Stomach smooth muscle (tissue), 2 donors: ENCODE results near the gene CCDC187.

Source experiments
- H3K27ac ChIP-seq: one replicate; pipeline ENCODE4 v1.7.0; 2013; ENCODE audit warnings: mild to moderate bottlenecking, low read length, inconsistent platforms
- H3K27me3 ChIP-seq, 2 donors: one replicate each; pipeline ENCODE4 v1.7.0; 2013; ENCODE audit warnings: low read length in 2 of 2; ENCODE audit not compliant: insufficient read depth in 2 of 2, control insufficient read depth in 1 of 2
- H3K36me3 ChIP-seq, 2 donors: one replicate each; pipeline ENCODE4 v1.7.0; 2013; ENCODE audit warnings: low read length in 2 of 2; ENCODE audit not compliant: control insufficient read depth in 2 of 2, insufficient read depth in 2 of 2
- H3K4me1 ChIP-seq: one replicate; pipeline ENCODE4 v1.7.0; 2013; ENCODE audit warnings: low read length; ENCODE audit not compliant: control insufficient read depth, insufficient read depth
- H3K4me3 ChIP-seq, 2 donors: one replicate each; pipeline ENCODE4 v1.7.0; 2013; ENCODE audit warnings: low read length in 2 of 2
- H3K9ac ChIP-seq, 2 donors: one replicate each; pipeline ENCODE4 v1.7.0; 2013; ENCODE audit warnings: low read length in 2 of 2, mild to moderate bottlenecking in 1 of 2
- H3K9me3 ChIP-seq, 2 donors: one replicate each; pipeline ENCODE4 v1.7.0; 2013; ENCODE audit warnings: low read length in 2 of 2; ENCODE audit not compliant: control insufficient read depth in 2 of 2
- donor health status: healthy.
- donor health status: Pancreatic carcinoma.

CCDC187 gene

DNA sequence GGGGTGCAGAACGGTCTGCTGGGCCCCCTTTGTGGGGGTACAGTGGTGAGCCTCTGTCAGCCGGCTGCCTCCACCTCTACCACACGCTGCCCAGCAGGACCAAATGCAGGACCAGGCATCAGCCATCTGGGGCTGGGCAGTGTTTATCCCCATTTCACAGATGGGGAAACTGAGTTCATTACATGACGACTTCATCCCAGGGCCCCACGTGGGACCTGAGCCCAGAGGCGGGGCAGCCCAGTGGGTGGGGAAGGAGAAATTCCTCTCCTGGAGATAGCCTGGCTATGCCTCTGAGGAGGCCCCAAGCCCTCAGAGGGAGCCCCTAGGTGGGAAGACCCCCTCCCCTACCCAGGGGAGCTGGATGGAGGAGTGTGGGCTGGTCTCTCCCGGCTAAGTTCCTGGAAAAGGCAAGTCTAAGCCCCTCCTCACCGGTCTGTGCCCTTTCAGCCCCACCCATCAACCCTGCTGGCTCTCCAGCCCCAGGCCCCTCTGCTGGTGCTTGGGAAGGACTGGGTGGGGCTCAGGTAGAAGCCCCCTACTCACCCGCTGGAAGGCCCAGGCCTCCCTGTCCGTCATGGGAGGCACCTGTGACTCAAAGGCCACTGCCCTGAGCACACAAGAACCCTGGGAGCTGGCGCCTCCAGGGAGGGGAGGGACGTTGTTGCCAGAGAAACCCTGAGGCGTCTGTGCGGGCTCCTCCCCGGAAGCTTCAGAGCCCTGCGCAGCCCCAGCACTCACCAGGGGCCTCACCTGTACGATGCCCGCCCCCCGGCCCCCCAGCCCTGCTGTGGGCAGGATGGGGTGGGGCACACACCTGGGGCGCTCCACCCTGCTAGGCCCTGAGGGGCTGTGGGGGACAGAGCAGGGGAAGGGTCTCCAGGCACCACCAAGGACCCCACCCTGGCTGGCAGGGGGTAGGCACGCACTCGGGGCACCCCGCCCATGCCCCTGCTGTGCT is 7.4 kb upstream of the CCDC187 start:
- H3K27ac ChIP-seq = no peak overlapping the region

GRCh38 chr9:136310273-136311030 is 6.6 kb upstream of the CCDC187 start:
- Histone ChIP-seq H3K36me3 (no peaks in the 10 kb centered on the region), H3K27me3 (peaks cover 14 to 21% of the 10 kb centered on the region in 2 donors), H3K4me3 (no peak overlapping the region), H3K27ac (no peak overlapping the region), H3K9me3 (peaks cover 0 to 9% of the 10 kb centered on the region in 2 donors), H3K9ac (no peak overlapping the region), H3K4me1 (no peaks in the 10 kb centered on the region)

More for the DNA sequence above, 7.4 kb upstream of the CCDC187 start:
- Histone ChIP-seq H3K9ac (no peak overlapping the region), H3K4me3 (no peak overlapping the region), H3K4me1 (no peaks in the 10 kb centered on the region), H3K9me3 (peaks cover 0 to 9% of the 10 kb centered on the region in 2 donors), H3K36me3 (no peaks in the 10 kb centered on the region), H3K27me3 (peaks cover 14 to 21% of the 10 kb centered on the region in 2 donors)

DNA sequence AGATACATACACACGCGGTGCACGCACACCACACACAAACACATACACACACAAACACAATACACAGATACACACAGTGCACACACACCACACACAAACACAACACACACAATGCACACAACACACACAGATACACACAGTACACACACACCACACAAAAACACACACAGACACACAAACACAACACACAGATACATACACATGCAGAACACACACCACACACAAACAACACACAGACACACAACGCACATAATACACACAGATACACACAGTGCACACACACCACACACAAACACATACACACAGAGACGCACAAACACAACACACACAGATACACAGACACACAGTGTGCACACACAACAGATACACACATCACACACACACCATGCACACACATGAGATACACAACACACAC is 5.9 kb upstream of the CCDC187 start:
- Histone ChIP-seq H3K4me3 (no peak overlapping the region), H3K36me3 (no peaks in the 10 kb centered on the region), H3K27me3 (peaks cover 14 to 21% of the 10 kb centered on the region in 2 donors), H3K9me3 (peaks cover 0 to 2% of the 10 kb centered on the region in 2 donors), H3K4me1 (no peaks in the 10 kb centered on the region), H3K9ac (no peak overlapping the region), H3K27ac (no peak overlapping the region)

DNA sequence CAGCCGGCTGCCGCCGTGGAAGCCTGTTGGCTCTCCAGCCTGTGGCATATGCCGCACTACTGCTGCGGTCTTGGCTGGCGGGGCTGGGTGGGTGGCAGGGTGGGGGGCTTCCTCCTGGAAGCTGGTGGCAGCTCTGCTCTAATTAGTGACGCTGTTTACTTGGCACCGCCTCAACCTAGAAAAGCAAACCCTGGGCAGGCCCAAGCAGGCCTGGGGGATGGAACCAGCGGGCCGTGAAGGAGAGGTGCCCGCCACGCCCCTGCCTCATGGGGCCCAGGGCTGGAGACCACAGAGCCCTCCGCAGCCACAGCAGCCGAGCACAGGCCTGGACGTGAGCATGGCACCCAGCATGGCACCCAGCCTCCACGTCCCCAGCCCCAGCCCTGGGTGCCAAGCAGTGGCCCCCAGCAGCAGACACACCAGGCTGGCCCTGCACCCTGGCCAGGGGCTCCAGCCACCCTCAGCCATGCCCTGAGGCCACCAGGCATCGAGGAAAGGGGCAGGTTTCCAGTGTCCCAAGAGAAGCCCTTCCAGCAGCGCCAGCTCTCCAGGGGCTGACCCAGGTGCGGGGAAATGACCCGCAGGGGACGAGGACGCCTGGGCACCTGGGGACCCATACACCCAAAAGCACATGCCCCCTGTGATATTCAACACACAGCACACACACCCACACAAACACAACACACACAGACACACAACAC is 5.4 kb upstream of the CCDC187 start:
- no peak overlapping the region for H3K9ac ChIP-seq
- no peaks in the 10 kb centered on the region for H3K9me3 ChIP-seq
- no peaks in the 10 kb centered on the region for H3K36me3 ChIP-seq
- no peak overlapping the region for H3K27ac ChIP-seq
- no peak overlapping the region for H3K4me3 ChIP-seq
- peaks cover 14 to 22% of the 10 kb centered on the region in 2 donors for H3K27me3 ChIP-seq
- no peaks in the 10 kb centered on the region for H3K4me1 ChIP-seq

GRCh38 chr9:136308702-136309053 is 4.8 kb upstream of the CCDC187 start:
- no peak overlapping the region for H3K9ac ChIP-seq
- H3K27ac ChIP-seq = no peak overlapping the region
- no peaks in the 10 kb centered on the region for H3K36me3 ChIP-seq
- peaks cover 14 to 25% of the 10 kb centered on the region in 2 donors for H3K27me3 ChIP-seq
- no peaks in the 10 kb centered on the region for H3K4me1 ChIP-seq
- H3K4me3 ChIP-seq = no peak overlapping the region
- no peaks in the 10 kb centered on the region for H3K9me3 ChIP-seq

- Histone ChIP-seq H3K27me3 (peaks cover 17 to 28% of the 10 kb centered on the region in 2 donors), H3K36me3 (no peaks in the 10 kb centered on the region), H3K4me3 (no peak overlapping the region), H3K9ac (no peak overlapping the region), H3K4me1 (no peaks in the 10 kb centered on the region), H3K27ac (no peak overlapping the region), H3K9me3 (no peaks in the 10 kb centered on the region)
These were observed 4.3 kb upstream of the CCDC187 start for GRCh38 chr9:136308006-136308701.

- no peaks in the 10 kb centered on the region for H3K4me1 ChIP-seq
- no peaks in the 10 kb centered on the region for H3K9me3 ChIP-seq
- H3K27ac ChIP-seq = no peak overlapping the region
- H3K36me3 ChIP-seq = no peaks in the 10 kb centered on the region
- peak overlapping the region in 1 of 2 donors; percentile 13 for H3K9ac ChIP-seq
- H3K4me3 ChIP-seq = no peak overlapping the region
- peaks cover 17 to 33% of the 10 kb centered on the region in 2 donors for H3K27me3 ChIP-seq
These were observed 3.4 kb upstream of the CCDC187 start for GRCh38 chr9:136307215-136307750.

GRCh38 chr9:136306211-136307208 is 2.6 kb upstream of the CCDC187 start:
- no peaks in the 10 kb centered on the region for H3K36me3 ChIP-seq
- H3K9ac ChIP-seq = no peak overlapping the region
- no peaks in the 10 kb centered on the region for H3K4me1 ChIP-seq
- H3K27me3 ChIP-seq = peaks cover 17 to 33% of the 10 kb centered on the region in 2 donors
- no peaks in the 10 kb centered on the region for H3K9me3 ChIP-seq
- H3K4me3 ChIP-seq = no peak overlapping the region
- no peak overlapping the region for H3K27ac ChIP-seq

- Histone ChIP-seq H3K9me3 (no peaks in the 10 kb centered on the region), H3K4me1 (no peaks in the 10 kb centered on the region), H3K27ac (no peak overlapping the region), H3K9ac (no peak overlapping the region), H3K27me3 (peaks cover 12 to 33% of the 10 kb centered on the region in 2 donors), H3K4me3 (no peak overlapping the region), H3K36me3 (no peaks in the 10 kb centered on the region)
These were observed 1.9 kb upstream of the CCDC187 start for GRCh38 chr9:136305804-136306203.
